Kidney epithelial cell (primary cell): ENCODE results near the gene ZBTB46. TPM values are rescaled to one million over a fixed set of nuclear protein-coding genes. Genes with fewer than 3 reads are reported as not detected.

Experiments
- DNase-seq: peaks from one replicate; pipeline ENCODE4 v3.0.0-alpha.2; 2010; ENCODE audit warnings: low read depth
- H3K27me3 ChIP-seq: 2 replicates; pipeline ENCODE4 v1.6.0; 2011; ENCODE audit warnings: low read length; ENCODE audit not compliant: control insufficient read depth, insufficient read depth
- H3K36me3 ChIP-seq: 2 replicates; pipeline ENCODE4 v1.5.1; 2011; ENCODE audit warnings: low read length; ENCODE audit not compliant: control insufficient read depth, insufficient read depth
- H3K4me3 ChIP-seq: 2 replicates; pipeline ENCODE4 v1.5.1; 2011; ENCODE audit warnings: low read depth, mild to moderate bottlenecking, control low read depth, low read length
- total RNA-seq: library from RNA; depleted of rRNA; stranded (reverse); fragments of >200 nt; gene quantifications from 2 replicates; pipeline ENCODE4 v1.2.3, GENCODE V29; 2015
- TF ChIP-seq, protein P1 (sequence below): IDR thresholded peaks from 2 replicates; pipeline ENCODE4 v1.5.1; 2011; ENCODE audit warnings: mild to moderate bottlenecking, moderate library complexity, low read length, control low read depth, inconsistent platforms; ENCODE audit not compliant: insufficient read depth, poor library complexity, severe bottlenecking

Gene ZBTB46
- total RNA-seq, 1 donor from 2014 or later, result 7.8 TPM

DNA sequence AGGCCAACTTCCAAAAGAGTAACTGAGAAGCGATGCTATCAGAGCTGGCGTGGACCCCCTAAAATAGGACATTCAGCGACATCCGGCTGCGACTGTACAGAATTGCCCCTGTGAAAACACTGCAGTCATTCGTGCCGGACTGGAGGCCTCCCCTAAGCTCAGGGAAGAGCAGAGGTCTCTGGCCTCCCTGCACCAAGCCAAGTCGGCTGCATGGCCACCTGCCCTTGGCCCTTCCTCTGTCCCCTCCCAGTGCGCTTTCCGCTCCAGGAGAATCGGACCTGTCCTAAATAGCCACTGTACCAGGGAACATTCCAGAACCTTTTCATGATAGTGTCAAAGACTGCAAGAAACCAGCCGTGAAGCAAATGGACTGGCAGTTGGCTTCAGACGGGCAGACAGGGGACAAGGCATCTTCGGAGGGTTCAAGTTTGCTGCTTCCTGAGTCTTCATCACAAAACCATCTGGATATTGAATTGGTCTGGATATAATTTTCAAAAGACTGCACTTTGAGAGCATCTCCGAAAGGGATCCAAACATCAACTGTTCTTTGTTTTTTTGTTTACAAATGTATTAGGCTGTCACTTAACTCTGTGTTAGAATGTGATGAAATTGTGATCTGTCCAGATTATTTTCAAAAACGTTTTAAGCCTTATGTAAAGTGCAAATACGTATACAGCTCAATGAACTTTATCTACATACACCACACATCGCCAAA, 75.0 kb downstream of the ZBTB46 start:
- H3K36me3 ChIP-seq, result no peaks in the 10 kb centered on the region
- H3K4me3 ChIP-seq, result no peak overlapping the region
- DNase-seq, result no peak
- TF ChIP-seq, protein P1, sequence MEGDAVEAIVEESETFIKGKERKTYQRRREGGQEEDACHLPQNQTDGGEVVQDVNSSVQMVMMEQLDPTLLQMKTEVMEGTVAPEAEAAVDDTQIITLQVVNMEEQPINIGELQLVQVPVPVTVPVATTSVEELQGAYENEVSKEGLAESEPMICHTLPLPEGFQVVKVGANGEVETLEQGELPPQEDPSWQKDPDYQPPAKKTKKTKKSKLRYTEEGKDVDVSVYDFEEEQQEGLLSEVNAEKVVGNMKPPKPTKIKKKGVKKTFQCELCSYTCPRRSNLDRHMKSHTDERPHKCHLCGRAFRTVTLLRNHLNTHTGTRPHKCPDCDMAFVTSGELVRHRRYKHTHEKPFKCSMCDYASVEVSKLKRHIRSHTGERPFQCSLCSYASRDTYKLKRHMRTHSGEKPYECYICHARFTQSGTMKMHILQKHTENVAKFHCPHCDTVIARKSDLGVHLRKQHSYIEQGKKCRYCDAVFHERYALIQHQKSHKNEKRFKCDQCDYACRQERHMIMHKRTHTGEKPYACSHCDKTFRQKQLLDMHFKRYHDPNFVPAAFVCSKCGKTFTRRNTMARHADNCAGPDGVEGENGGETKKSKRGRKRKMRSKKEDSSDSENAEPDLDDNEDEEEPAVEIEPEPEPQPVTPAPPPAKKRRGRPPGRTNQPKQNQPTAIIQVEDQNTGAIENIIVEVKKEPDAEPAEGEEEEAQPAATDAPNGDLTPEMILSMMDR, result no peak
- H3K27me3 ChIP-seq, result peaks cover 3% of the 10 kb centered on the region

DNA sequence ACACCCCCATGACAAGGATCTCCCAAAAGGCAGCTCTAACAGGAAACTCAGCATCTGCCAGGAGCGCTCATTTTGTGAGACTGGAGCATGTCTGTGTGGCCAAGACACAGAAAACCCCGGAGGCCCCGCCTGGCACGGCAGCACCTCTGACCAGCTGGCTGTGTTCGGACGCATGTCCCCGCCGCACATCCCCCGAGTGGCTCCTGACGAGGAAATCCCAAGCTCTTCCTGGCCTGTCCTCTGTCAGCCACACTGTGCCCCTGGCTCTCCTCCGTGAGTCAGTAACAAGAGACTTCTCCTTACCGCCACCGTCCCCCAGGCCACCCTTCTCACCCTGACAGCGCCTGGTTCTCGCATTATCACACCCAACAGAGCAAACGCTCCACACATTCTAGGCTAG, 77.1 kb downstream of the ZBTB46 start:
- DNase-seq, result no peak
- Histone ChIP-seq H3K27me3 (peaks cover 3% of the 10 kb centered on the region), H3K36me3 (no peaks in the 10 kb centered on the region), H3K4me3 (no peak overlapping the region)
- TF ChIP-seq, protein P1, result no peak

DNA sequence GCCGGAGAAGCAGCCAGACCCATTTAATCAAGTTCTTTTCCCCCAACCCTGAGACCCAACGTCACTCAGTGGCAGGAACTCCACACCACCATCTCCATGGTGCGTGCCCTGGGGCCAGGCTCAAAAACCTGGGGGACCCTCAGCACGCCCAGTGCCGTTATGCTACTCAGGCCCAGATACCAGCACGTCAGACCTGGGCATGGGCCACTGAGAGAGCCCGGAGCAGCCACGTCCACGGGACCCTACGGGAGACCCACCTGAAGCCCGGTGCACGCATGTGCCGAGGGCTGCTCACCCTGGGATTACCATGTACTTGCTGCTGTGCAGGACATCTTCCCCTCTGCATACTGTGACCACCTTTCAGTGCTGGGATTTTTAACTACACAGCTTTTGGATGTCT, 77.7 kb downstream of the ZBTB46 start:
- TF ChIP-seq, protein P1, result no peak
- Histone ChIP-seq H3K27me3 (peaks cover 3% of the 10 kb centered on the region), H3K4me3 (no peak overlapping the region), H3K36me3 (no peaks in the 10 kb centered on the region)
- no peak for DNase-seq

DNA sequence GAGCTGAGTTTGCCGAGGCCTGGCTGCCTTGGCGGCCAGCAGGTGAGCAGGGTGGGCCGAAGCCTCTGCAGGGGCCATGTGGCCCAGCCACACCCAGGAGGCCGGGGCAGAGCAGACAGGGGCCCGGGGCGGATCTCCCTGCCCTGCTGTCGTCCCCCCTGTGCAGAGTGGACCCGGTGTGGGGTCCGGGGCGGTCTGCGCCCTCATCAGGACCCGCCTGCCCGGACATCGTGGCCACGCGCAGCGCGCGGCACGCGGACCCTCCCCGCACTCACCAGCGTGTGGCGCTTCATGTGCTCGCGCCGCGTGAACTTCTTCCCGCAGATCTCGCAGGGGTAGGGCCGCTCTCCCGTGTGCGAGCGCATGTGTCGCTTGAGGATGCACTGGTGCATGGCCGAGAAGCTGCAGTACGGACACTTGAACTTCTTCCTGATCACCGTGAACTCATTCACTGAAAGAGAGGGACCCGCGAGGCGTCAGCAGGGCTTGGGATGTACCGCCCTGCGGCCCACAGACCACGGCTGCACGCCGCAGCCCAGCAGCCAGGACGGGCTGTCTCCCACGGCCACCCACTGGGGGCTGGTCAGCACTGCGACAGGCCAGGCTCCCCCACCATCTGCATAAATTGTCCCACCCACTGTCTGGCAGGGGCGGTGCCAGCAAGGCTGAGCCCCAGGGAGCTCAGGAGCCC, 78.5 kb downstream of the ZBTB46 start:
- peaks cover 3% of the 10 kb centered on the region for H3K27me3 ChIP-seq
- TF ChIP-seq, protein P1, result no peak
- H3K36me3 ChIP-seq, result no peaks in the 10 kb centered on the region
- no peak overlapping the region for H3K4me3 ChIP-seq
- DNase-seq, result no peak

DNA sequence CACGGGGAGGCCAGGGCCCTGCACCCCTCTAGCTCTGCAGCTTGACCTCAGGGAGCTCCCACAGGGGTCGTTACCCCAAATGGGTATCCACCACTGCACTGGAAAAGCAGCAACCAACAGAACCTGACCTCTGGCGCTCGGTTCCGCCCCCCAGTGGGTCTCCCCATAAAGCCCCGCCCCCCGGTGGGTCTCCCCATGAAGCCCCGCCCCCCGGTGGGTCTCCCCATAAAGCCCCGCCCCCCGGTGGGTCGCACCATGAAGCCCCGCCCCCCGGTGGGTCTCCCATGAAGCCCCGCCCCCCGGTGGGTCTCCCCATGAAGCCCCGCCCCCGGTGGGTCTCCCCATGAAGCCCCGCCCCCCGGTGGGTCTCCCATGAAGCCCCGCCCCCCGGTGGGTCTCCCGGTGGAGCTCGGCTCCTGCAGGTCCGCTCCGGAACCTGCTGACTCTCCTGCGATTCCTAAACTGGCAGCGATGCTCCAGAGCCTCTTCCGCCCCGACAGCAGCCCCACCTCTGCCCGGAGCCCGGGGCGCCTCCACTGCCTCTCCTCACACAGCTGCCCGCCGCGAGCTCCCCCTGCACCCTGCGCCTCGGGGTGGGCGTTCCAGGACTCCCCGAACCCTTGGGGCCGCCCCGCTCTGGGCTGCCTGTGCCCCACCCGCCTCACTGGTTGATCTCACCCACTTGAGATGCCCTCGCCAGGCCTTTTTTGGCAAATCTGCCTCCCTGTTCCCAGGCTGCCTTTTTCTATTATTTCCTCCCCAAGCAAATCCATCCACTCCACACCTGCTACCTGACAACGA, 79.4 kb downstream of the ZBTB46 start:
- no peak for DNase-seq
- TF ChIP-seq, protein P1, result no peak
- no peaks in the 10 kb centered on the region for H3K36me3 ChIP-seq
- peaks cover 3% of the 10 kb centered on the region for H3K27me3 ChIP-seq
- H3K4me3 ChIP-seq, result no peak overlapping the region
